ENCODE data around the gene ANTKMT. TPM values are rescaled to one million over a fixed set of nuclear protein-coding genes. Genes with fewer than 3 reads are reported as not detected.

ANTKMT gene
- total and polyA plus RNA-seq, 2 donors (not counting 1 experiment from before 2014, with no cell fraction given), result 4.5 to 31.5 TPM

- no peak overlapping the region for H3K27ac ChIP-seq (ENCODE audit: insufficient read depth, low read length)
- H3K4me2 ChIP-seq (ENCODE audit: extremely low read depth, insufficient read depth, low read length), result no peak overlapping the region
- H3K79me2 ChIP-seq (ENCODE audit: control insufficient read depth, insufficient read depth, low read length), result no peaks in the 10 kb centered on the region
- no peak overlapping the region for H3K4me3 ChIP-seq (replicated peaks in 1 of 4; ENCODE audit: control extremely low read depth in 1 of 4, insufficient read depth in 1 of 4, low read depth in 3 of 4, low read length in 4 of 4)
- no peak for DNase-seq (ENCODE audit: low read depth in 2 of 2)
- no peak overlapping the region for H2AFZ ChIP-seq (ENCODE audit: low read length)
- TF ChIP-seq EZH2 (IDR thresholded peaks at IDR 0.05; ENCODE audit: low read length, missing control alignments) (no peak), CTCF (conservative IDR thresholded peaks at IDR 0.05 in 1 of 2, IDR thresholded peaks at IDR 0.05 in 1 of 2; ENCODE audit: low read depth in 1 of 2, low read length in 2 of 2) (no peak)
- no peaks in the 10 kb centered on the region for H3K9me3 ChIP-seq (ENCODE audit: control insufficient read depth, insufficient read depth, low read depth, low read length)
- no peak overlapping the region for H3K9ac ChIP-seq (ENCODE audit: insufficient read depth, low read length)
- no peaks in the 10 kb centered on the region for H3K4me1 ChIP-seq (ENCODE audit: control insufficient read depth, extremely low read depth, insufficient read depth, low read length)
- no peaks in the 10 kb centered on the region for H3K36me3 ChIP-seq (ENCODE audit: control insufficient read depth, insufficient read depth, low read length)
- no peaks in the 10 kb centered on the region for H4K20me1 ChIP-seq (ENCODE audit: control insufficient read depth, extremely low read depth, insufficient read depth, low read length)
- H3K27me3 ChIP-seq (ENCODE audit: control insufficient read depth, insufficient read depth, low read length), result no peaks in the 10 kb centered on the region
These were observed 44.0 kb downstream of the ANTKMT start for GRCh38 chr16:764848-765487.

GRCh38 chr16:765488-765865, 44.5 kb downstream of the ANTKMT start:
- H3K79me2 ChIP-seq (ENCODE audit: control insufficient read depth, insufficient read depth, low read length), result no peaks in the 10 kb centered on the region
- no peaks in the 10 kb centered on the region for H3K4me1 ChIP-seq (ENCODE audit: control insufficient read depth, extremely low read depth, insufficient read depth, low read length)
- H3K27me3 ChIP-seq (ENCODE audit: control insufficient read depth, insufficient read depth, low read length), result no peaks in the 10 kb centered on the region
- no peak overlapping the region for H3K4me3 ChIP-seq (replicated peaks in 1 of 4; ENCODE audit: control extremely low read depth in 1 of 4, insufficient read depth in 1 of 4, low read depth in 3 of 4, low read length in 4 of 4)
- H3K36me3 ChIP-seq (ENCODE audit: control insufficient read depth, insufficient read depth, low read length), result no peaks in the 10 kb centered on the region
- H3K9me3 ChIP-seq (ENCODE audit: control insufficient read depth, insufficient read depth, low read depth, low read length), result no peaks in the 10 kb centered on the region
- no peak overlapping the region for H3K4me2 ChIP-seq (ENCODE audit: extremely low read depth, insufficient read depth, low read length)
- H3K27ac ChIP-seq (ENCODE audit: insufficient read depth, low read length), result no peak overlapping the region
- H2AFZ ChIP-seq (ENCODE audit: low read length), result no peak overlapping the region
- no peak overlapping the region for H3K9ac ChIP-seq (ENCODE audit: insufficient read depth, low read length)
- TF ChIP-seq CTCF (conservative IDR thresholded peaks at IDR 0.05 in 1 of 2, IDR thresholded peaks at IDR 0.05 in 1 of 2; ENCODE audit: low read depth in 1 of 2, low read length in 2 of 2) (no peak), EZH2 (IDR thresholded peaks at IDR 0.05; ENCODE audit: low read length, missing control alignments) (no peak)
- no peaks in the 10 kb centered on the region for H4K20me1 ChIP-seq (ENCODE audit: control insufficient read depth, extremely low read depth, insufficient read depth, low read length)
- no peak for DNase-seq (ENCODE audit: low read depth in 2 of 2)

- H3K36me3 ChIP-seq (ENCODE audit: control insufficient read depth, insufficient read depth, low read length), result no peaks in the 10 kb centered on the region
These were observed 45.3 kb downstream of the ANTKMT start for GRCh38 chr16:766008-766819.

More at GRCh38 chr16:766008-766819, 45.3 kb downstream of the ANTKMT start:
- Histone ChIP-seq H4K20me1 (ENCODE audit: control insufficient read depth, extremely low read depth, insufficient read depth, low read length) (no peaks in the 10 kb centered on the region), H3K4me2 (ENCODE audit: extremely low read depth, insufficient read depth, low read length) (no peak overlapping the region), H3K4me1 (ENCODE audit: control insufficient read depth, extremely low read depth, insufficient read depth, low read length) (no peaks in the 10 kb centered on the region), H2AFZ (ENCODE audit: low read length) (no peak overlapping the region), H3K27ac (ENCODE audit: insufficient read depth, low read length) (no peak overlapping the region), H3K9ac (ENCODE audit: insufficient read depth, low read length) (no peak overlapping the region), H3K79me2 (ENCODE audit: control insufficient read depth, insufficient read depth, low read length) (no peaks in the 10 kb centered on the region), H3K9me3 (ENCODE audit: control insufficient read depth, insufficient read depth, low read depth, low read length) (no peaks in the 10 kb centered on the region), H3K4me3 (replicated peaks in 1 of 4; ENCODE audit: control extremely low read depth in 1 of 4, insufficient read depth in 1 of 4, low read depth in 3 of 4, low read length in 4 of 4) (no peak overlapping the region), H3K27me3 (ENCODE audit: control insufficient read depth, insufficient read depth, low read length) (no peaks in the 10 kb centered on the region)
- DNase-seq (ENCODE audit: low read depth in 2 of 2), result no peak
- TF ChIP-seq CTCF (conservative IDR thresholded peaks at IDR 0.05 in 1 of 2, IDR thresholded peaks at IDR 0.05 in 1 of 2; ENCODE audit: low read depth in 1 of 2, low read length in 2 of 2) (no peak), EZH2 (IDR thresholded peaks at IDR 0.05; ENCODE audit: low read length, missing control alignments) (no peak)

Measured in fibroblast of lung (primary cell).